T-cell (primary cell): ENCODE data around the gene GPN2. TPM values are rescaled to one million over a fixed set of nuclear protein-coding genes. Genes with fewer than 3 reads are reported as not detected.

Experiments
- ATAC-seq, 4 experiments: fragments of 200-7000 bp in 3 of 4; fragments of 150-1000 bp in 1 of 4; cut with Tn5 transposase; replicated peaks in 1 of 4; 1 replicate in 3 of 4; 2 replicates in 1 of 4; pipeline ENCODE4 v1.10.0; 2021; ENCODE audit warnings: moderate library complexity in 3 of 4, mild to moderate bottlenecking in 2 of 4, moderate number of reproducible peaks in 1 of 4
- CTCF ChIA-PET, 2 donors: fragments of 300-600 bp; sonication (Branson Sonifier 250); formaldehyde crosslinking; loops; one replicate each; lab custom pipeline; 2022; ENCODE audit warnings: antibody characterized with exemption in 2 of 2; lab: Charles Lee
- POLR2A ChIA-PET, 2 donors: fragments of 300-600 bp; sonication (Branson Sonifier 250); formaldehyde crosslinking; loops; one replicate each; lab custom pipeline; 2022; ENCODE audit warnings: antibody characterized with exemption in 2 of 2; lab: Charles Lee
- DNase-seq, 35 experiments: peaks; one replicate each; pipeline versions ENCODE4 v3.0.0 to v3.0.0-alpha.2; 2013 to 2023
- H3K27ac ChIP-seq: one replicate; pipeline ENCODE4 v1.5.1; 2013; ENCODE audit warnings: low read length
- H3K27me3 ChIP-seq, 2 experiments: replicated peaks in 1 of 2; 1 replicate in 1 of 2; 2 replicates in 1 of 2; pipeline versions ENCODE4 v1.6.1 to v1.7.0; 2013; ENCODE audit warnings: low read length in 1 of 2, mixed read lengths in 1 of 2; ENCODE audit not compliant: control insufficient read depth in 2 of 2, insufficient read depth in 2 of 2; ENCODE audit errors: extremely low read depth in 1 of 2
- H3K36me3 ChIP-seq, 2 donors: 1 replicate in 1 of 2; 2 replicates in 1 of 2; pipeline versions ENCODE4 v1.6.1 to v1.7.0; 2013; ENCODE audit warnings: low read length in 1 of 2; ENCODE audit not compliant: control insufficient read depth in 2 of 2, insufficient read depth in 1 of 2; ENCODE audit errors: extremely low read depth in 1 of 2
- H3K4me1 ChIP-seq, 2 experiments: 1 replicate in 1 of 2; 2 replicates in 1 of 2; pipeline versions ENCODE4 v1.6.1 to v1.7.0; 2013; ENCODE audit warnings: low read length in 2 of 2, mixed read lengths in 1 of 2; ENCODE audit not compliant: insufficient read depth in 2 of 2, control insufficient read depth in 1 of 2; ENCODE audit errors: extremely low read depth in 1 of 2
- H3K4me3 ChIP-seq, 2 donors: 1 replicate in 1 of 2; 2 replicates in 1 of 2; pipeline versions ENCODE4 v1.5.1 to v1.7.0; 2013; ENCODE audit warnings: mild to moderate bottlenecking in 2 of 2, low read length in 1 of 2, moderate library complexity in 1 of 2; ENCODE audit not compliant: control insufficient read depth in 1 of 2; ENCODE audit errors: extremely low read depth in 1 of 2
- H3K9me3 ChIP-seq: 2 replicates; pipeline ENCODE4 v1.7.0; 2013
- H3K27ac Mint-ChIP-seq, 2 donors: one replicate each; pipeline ENCODE4 v1.8.0; 2020 to 2021; ENCODE audit warnings: mild to moderate bottlenecking in 2 of 2, mixed read lengths in 2 of 2
- H3K27me3 Mint-ChIP-seq, 2 donors: one replicate each; pipeline ENCODE4 v1.8.0; 2021 to 2022; ENCODE audit warnings: mixed read lengths in 2 of 2
- H3K36me3 Mint-ChIP-seq: one replicate; pipeline ENCODE4 v1.8.0; 2021; ENCODE audit warnings: mixed read lengths
- H3K4me1 Mint-ChIP-seq, 3 donors: one replicate each; pipeline ENCODE4 v1.8.0; 2020 to 2022; ENCODE audit warnings: mixed read lengths in 3 of 3, mild to moderate bottlenecking in 1 of 3
- H3K4me3 Mint-ChIP-seq, 3 donors: one replicate each; pipeline ENCODE4 v1.8.0; 2020 to 2022; ENCODE audit warnings: mild to moderate bottlenecking in 3 of 3, mixed read lengths in 3 of 3, moderate library complexity in 3 of 3
- H3K9me3 Mint-ChIP-seq, 3 donors: one replicate each; pipeline ENCODE4 v1.8.0; 2020 to 2022; ENCODE audit warnings: mixed read lengths in 3 of 3
- WGBS: methylation state at CpG from one replicate; pipeline ENCODE4 v1.1.5; 2013; ENCODE audit warnings: missing lambda C conversion rate; ENCODE audit not compliant: insufficient coverage; 5-methylcytosine and 5-hydroxymethylcytosine counted together
- total RNA-seq, 35 experiments: library from RNA in 6 of 35; stranded (reverse) in 6 of 35; fragments of 120-200 nt in 1 of 35; gene quantifications; one replicate each; pipeline versions ENCODE4 v1.2.1 to v1.2.4 and lab custom pipeline; 2013 to 2026

Gene GPN2
- total RNA-seq, 5 donors from 2014 or later (not counting 1 experiment from before 2014, with no cell fraction given) = 30.8 to 35.7 (median 32.7) TPM

GRCh38 chr1:26857473-26858060, 32.5 kb downstream of the GPN2 start:
- WGBS = 98% methylated on average over 6 of the region's 8 CpGs
- Histone ChIP-seq H3K27ac (no peak overlapping the region), H3K27me3 (no peaks in the 10 kb centered on the region), H3K9me3 (no peaks in the 10 kb centered on the region), H3K36me3 (peaks cover 18 to 55% of the 10 kb centered on the region in 2 donors), H3K4me1 (peaks cover 0 to 1% of the 10 kb centered on the region in 2 experiments), H3K4me3 (no peak overlapping the region)
- Mint-ChIP-seq H3K9me3 (no peaks in the 10 kb centered on the region), H3K27ac (no peak overlapping the region), H3K4me3 (no peak overlapping the region), H3K27me3 (no peaks in the 10 kb centered on the region), H3K36me3 (peaks cover 23% of the 10 kb centered on the region), H3K4me1 (peaks cover 0 to 10% (median 8%) of the 10 kb centered on the region in 3 donors)
- DNase-seq (no peak), ATAC-seq (no peak)
- POLR2A ChIA-PET = interaction anchor here in 1 of 2 donors (0.5 kb wide), 1 partner anchor 14 kb away, joined by 3 read pairs; no protein-coding TSS in a partner anchor
- CTCF ChIA-PET = no interaction called here

GRCh38 chr1:26856604-26857469, 33.2 kb downstream of the GPN2 start:
- no peak overlapping the region for H3K27ac Mint-ChIP-seq
- CTCF ChIA-PET = no interaction called here
- no peak overlapping the region for H3K4me3 Mint-ChIP-seq
- H3K27me3 ChIP-seq = no peaks in the 10 kb centered on the region
- no peak overlapping the region for H3K4me3 ChIP-seq
- H3K4me1 ChIP-seq = no peaks in the 10 kb centered on the region
- 94% methylated on average over 14 of the region's 21 CpGs for WGBS
- H3K27ac ChIP-seq = no peak overlapping the region
- H3K9me3 ChIP-seq = no peaks in the 10 kb centered on the region
- H3K4me1 Mint-ChIP-seq = peaks cover under 1 to 5% (median under 1%) of the 10 kb centered on the region in 3 donors
- POLR2A ChIA-PET = no interaction called here
- no peaks in the 10 kb centered on the region for H3K9me3 Mint-ChIP-seq
- H3K27me3 Mint-ChIP-seq = no peaks in the 10 kb centered on the region
- peaks cover 23 to 63% of the 10 kb centered on the region in 2 donors for H3K36me3 ChIP-seq
- H3K36me3 Mint-ChIP-seq = peaks cover 30% of the 10 kb centered on the region
- DNase-seq (no peak), ATAC-seq (no peak)

- DNase-seq (no peak), ATAC-seq (no peak)
- POLR2A ChIA-PET = no interaction called here
- H3K27ac ChIP-seq = no peak overlapping the region
- Mint-ChIP-seq H3K4me1 (peaks cover 0 to 5% (median 4%) of the 10 kb centered on the region in 3 donors), H3K4me3 (no peak overlapping the region), H3K9me3 (no peaks in the 10 kb centered on the region), H3K27me3 (no peaks in the 10 kb centered on the region), H3K27ac (no peak overlapping the region), H3K36me3 (peaks cover 36% of the 10 kb centered on the region)
- 100% methylated on average over 4 of the region's 11 CpGs for WGBS
- H3K9me3 ChIP-seq = no peaks in the 10 kb centered on the region
- CTCF ChIA-PET = interaction anchor here in 1 of 2 donors (0.7 kb wide), 1 partner anchor 24 kb away, joined by 4 read pairs; no protein-coding TSS in a partner anchor
- H3K4me1 ChIP-seq = no peaks in the 10 kb centered on the region
- no peak overlapping the region for H3K4me3 ChIP-seq
- no peaks in the 10 kb centered on the region for H3K27me3 ChIP-seq
- peaks cover 30 to 69% of the 10 kb centered on the region in 2 donors for H3K36me3 ChIP-seq
These were observed 33.9 kb downstream of the GPN2 start for GRCh38 chr1:26856181-26856580.

- Mint-ChIP-seq H3K27ac (no peak overlapping the region), H3K9me3 (no peaks in the 10 kb centered on the region), H3K36me3 (peaks cover 40% of the 10 kb centered on the region), H3K27me3 (no peaks in the 10 kb centered on the region), H3K4me3 (no peak overlapping the region), H3K4me1 (peaks cover 0 to 5% (median 4%) of the 10 kb centered on the region in 3 donors)
- Histone ChIP-seq H3K4me1 (no peaks in the 10 kb centered on the region), H3K36me3 (peaks cover 33 to 75% of the 10 kb centered on the region in 2 donors), H3K27me3 (no peaks in the 10 kb centered on the region), H3K27ac (no peak overlapping the region), H3K9me3 (no peaks in the 10 kb centered on the region), H3K4me3 (no peak overlapping the region)
- POLR2A ChIA-PET = interaction anchor here (0.5 to 0.7 kb wide), 2 partner anchors 71 to 111 kb away, joined by 3 to 5 read pairs; no protein-coding TSS in a partner anchor
- CTCF ChIA-PET = interaction anchor here (0.7 to 1.0 kb wide), 2 partner anchors 22 to 25 kb away, joined by 4 to 5 read pairs; no protein-coding TSS in a partner anchor
- DNase-seq (no peak), ATAC-seq (no peak)
- 100% methylated on average over 2 of the region's 4 CpGs for WGBS
These were observed 34.4 kb downstream of the GPN2 start for GRCh38 chr1:26855636-26856035.

GRCh38 chr1:26854906-26855305, 35.2 kb downstream of the GPN2 start:
- Mint-ChIP-seq H3K4me3 (no peak overlapping the region), H3K36me3 (peaks cover 46% of the 10 kb centered on the region), H3K27ac (no peak overlapping the region), H3K9me3 (no peaks in the 10 kb centered on the region), H3K27me3 (no peaks in the 10 kb centered on the region), H3K4me1 (peaks cover 0 to 5% (median 4%) of the 10 kb centered on the region in 3 donors)
- 100% methylated on average over 2 of the region's 5 CpGs for WGBS
- ATAC-seq = no peak
- Histone ChIP-seq H3K4me3 (no peak overlapping the region), H3K27me3 (no peaks in the 10 kb centered on the region), H3K36me3 (peaks cover 39 to 82% of the 10 kb centered on the region in 2 donors), H3K9me3 (no peaks in the 10 kb centered on the region), H3K27ac (no peak overlapping the region), H3K4me1 (no peaks in the 10 kb centered on the region)
- ChIA-PET POLR2A (interaction anchor here (0.6 to 0.7 kb wide), 2 partner anchors 14 to 70 kb away, joined by 3 to 4 read pairs; no protein-coding TSS in a partner anchor), CTCF (interaction anchor here in 1 of 2 donors (1.0 kb wide), 1 partner anchor 22 kb away, joined by 5 read pairs; no protein-coding TSS in a partner anchor)
- no peak for DNase-seq

- 92% methylated on average over 9 of the region's 10 CpGs for WGBS
- Mint-ChIP-seq H3K4me3 (no peak overlapping the region), H3K4me1 (peaks cover 0 to 5% (median 4%) of the 10 kb centered on the region in 3 donors), H3K27me3 (no peaks in the 10 kb centered on the region), H3K27ac (no peak overlapping the region), H3K36me3 (peaks cover 51% of the 10 kb centered on the region), H3K9me3 (no peaks in the 10 kb centered on the region)
- DNase-seq = no peak
- H3K27ac ChIP-seq = no peak overlapping the region
- no peak for ATAC-seq
- no peaks in the 10 kb centered on the region for H3K4me1 ChIP-seq
- no peak overlapping the region for H3K4me3 ChIP-seq
- no peaks in the 10 kb centered on the region for H3K9me3 ChIP-seq
- ChIA-PET POLR2A (no interaction called here), CTCF (no interaction called here)
- H3K27me3 ChIP-seq = no peaks in the 10 kb centered on the region
- H3K36me3 ChIP-seq = peaks cover 42 to 94% of the 10 kb centered on the region in 2 donors
These were observed 36.5 kb downstream of the GPN2 start for GRCh38 chr1:26853600-26853999.
